Fibroblast of the aortic adventitia (primary cell): ENCODE data around the gene CYTH1. TPM values are rescaled to one million over a fixed set of nuclear protein-coding genes. Genes with fewer than 3 reads are reported as not detected.
A peak's percentile ranks its signal among the peaks of the same experiment; 100 is the strongest.

Experiments used
- DNase-seq: peaks from one replicate; pipeline ENCODE4 v3.0.0-alpha.2; 2010; ENCODE audit warnings: low read depth
- H3K4me3 ChIP-seq: 2 replicates; pipeline ENCODE4 v1.5.1; 2011; ENCODE audit warnings: low read depth, mild to moderate bottlenecking, control low read depth, low read length, moderate library complexity
- total RNA-seq: library from RNA; depleted of rRNA; stranded (reverse); fragments of >200 nt; gene quantifications from 2 replicates; pipeline ENCODE4 v1.2.3, GENCODE V29; 2012; ENCODE audit warnings: low replicate concordance
- TF ChIP-seq, protein P1 (sequence below): IDR thresholded peaks from 2 replicates; pipeline ENCODE4 v1.5.1; 2011; ENCODE audit warnings: mild to moderate bottlenecking, low read length, control low read depth, inconsistent platforms; ENCODE audit not compliant: insufficient read depth

CYTH1 gene
- total RNA-seq, 1 donor = 13.8 TPM

DNA sequence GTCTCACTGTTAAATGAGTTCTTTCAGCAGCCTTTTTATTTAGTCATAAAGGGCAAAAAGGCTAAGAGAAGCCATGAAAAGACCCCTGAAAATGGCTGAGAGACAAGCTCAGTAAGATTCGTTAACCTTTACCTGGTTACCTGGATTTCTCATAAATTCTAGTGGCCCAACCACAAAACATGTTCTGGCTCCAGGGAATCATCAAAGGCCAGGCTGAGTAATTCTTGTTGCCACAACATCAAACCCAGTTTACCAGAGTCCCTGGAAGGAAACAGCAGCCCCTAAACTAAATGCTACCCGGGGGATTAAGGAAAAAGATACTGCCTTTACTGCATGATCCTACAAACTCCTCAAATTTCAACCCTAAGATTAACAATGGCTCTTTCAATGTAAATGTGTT lies 15.8 kb downstream of the CYTH1 start:
- DNase-seq = no peak
- TF ChIP-seq, protein P1, sequence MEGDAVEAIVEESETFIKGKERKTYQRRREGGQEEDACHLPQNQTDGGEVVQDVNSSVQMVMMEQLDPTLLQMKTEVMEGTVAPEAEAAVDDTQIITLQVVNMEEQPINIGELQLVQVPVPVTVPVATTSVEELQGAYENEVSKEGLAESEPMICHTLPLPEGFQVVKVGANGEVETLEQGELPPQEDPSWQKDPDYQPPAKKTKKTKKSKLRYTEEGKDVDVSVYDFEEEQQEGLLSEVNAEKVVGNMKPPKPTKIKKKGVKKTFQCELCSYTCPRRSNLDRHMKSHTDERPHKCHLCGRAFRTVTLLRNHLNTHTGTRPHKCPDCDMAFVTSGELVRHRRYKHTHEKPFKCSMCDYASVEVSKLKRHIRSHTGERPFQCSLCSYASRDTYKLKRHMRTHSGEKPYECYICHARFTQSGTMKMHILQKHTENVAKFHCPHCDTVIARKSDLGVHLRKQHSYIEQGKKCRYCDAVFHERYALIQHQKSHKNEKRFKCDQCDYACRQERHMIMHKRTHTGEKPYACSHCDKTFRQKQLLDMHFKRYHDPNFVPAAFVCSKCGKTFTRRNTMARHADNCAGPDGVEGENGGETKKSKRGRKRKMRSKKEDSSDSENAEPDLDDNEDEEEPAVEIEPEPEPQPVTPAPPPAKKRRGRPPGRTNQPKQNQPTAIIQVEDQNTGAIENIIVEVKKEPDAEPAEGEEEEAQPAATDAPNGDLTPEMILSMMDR = no peak
- no peak overlapping the region for H3K4me3 ChIP-seq

DNA sequence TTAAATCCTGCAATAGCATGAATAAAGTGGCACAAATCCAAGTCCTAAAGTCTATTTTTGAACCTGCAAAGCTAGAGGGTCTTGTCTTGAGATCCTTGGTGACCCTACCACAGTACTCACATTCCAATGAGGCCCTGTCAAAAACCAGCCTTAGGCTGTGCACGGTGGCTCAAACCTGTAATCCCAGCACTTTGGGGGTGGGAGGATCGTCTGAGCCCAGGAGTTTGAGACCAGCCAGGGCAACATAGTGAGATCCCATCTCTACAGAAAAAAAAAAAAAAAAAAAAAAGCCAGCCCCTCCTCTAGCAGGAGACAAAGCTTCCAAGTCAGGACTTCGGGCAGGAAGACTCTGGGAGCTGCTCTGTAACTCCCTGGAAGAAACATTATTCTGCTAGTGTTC lies 16.3 kb downstream of the CYTH1 start:
- no peak for DNase-seq
- TF ChIP-seq, protein P1 = no peak
- H3K4me3 ChIP-seq = no peak overlapping the region

DNA sequence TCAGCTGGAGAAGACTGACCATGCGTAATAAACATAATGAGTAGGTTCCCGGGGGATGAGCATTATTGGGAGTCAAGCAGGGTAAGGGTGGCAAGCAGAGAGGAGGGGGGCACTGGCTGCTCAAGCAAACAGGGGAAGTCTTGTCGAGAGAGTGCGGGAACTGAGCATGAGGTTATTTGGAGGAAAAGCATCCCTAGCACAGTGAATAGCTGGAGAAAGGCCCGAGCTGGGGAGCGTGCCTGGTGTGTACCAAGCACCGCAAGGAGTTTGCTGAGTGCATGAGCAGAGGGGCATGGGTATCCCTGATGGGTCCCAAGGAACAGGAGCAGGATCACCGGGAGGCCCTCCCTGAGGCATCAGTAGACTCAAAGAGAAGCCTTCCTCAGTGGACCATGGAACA lies 17.2 kb downstream of the CYTH1 start:
- TF ChIP-seq, protein P1 = no peak
- H3K4me3 ChIP-seq = no peak overlapping the region
- DNase-seq = no peak

DNA sequence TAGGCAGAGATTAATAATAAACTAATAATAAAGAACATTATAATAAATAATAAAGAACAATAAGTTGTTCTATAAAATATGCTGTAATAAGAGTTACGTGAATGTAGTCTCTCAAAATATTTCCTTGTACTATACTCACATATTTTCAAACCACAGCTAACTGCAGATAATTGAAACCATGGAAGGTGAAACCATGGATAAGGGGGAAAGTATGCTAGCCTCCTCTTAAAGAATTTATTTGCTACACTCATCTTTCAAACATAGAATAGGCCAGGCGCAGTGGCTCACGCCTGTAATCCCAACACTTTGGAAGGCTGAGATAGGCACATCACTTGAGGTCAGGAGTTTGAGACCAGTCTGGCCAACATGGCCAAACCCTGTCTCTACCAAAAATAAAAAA lies 18.5 kb downstream of the CYTH1 start:
- no peak overlapping the region for H3K4me3 ChIP-seq
- TF ChIP-seq, protein P1 = no peak
- DNase-seq = peak; percentile 22

DNA sequence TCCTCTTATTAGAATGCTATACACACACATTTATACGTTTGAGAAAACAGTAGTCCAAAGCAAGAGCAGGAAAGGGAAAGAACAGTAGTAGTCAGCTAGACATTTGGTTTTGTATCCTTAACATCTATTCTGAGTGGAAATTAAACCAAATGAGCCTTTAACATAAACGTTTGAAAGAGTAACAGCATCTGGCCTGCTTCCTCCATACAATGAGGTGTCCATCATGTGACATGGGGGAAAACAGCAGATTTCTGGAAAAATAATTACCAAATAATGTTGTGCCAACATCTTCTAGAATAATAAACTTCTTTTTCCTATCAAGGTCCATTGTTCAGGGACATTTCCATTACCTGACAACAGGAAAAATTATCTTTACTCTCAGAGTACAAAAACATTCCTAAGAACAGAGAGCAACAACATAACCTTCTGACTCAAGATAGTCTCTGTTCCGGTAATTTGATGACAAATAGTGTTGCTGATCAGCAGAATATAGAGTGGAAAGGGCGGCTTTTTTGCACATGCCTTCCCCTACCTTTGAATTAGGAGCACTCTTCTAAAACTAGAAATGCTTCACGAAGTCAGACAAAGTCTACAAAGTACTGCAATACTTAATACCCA lies 20.2 kb downstream of the CYTH1 start:
- TF ChIP-seq, protein P1 = no peak
- DNase-seq = peak; percentile 22
- H3K4me3 ChIP-seq = no peak overlapping the region

DNA sequence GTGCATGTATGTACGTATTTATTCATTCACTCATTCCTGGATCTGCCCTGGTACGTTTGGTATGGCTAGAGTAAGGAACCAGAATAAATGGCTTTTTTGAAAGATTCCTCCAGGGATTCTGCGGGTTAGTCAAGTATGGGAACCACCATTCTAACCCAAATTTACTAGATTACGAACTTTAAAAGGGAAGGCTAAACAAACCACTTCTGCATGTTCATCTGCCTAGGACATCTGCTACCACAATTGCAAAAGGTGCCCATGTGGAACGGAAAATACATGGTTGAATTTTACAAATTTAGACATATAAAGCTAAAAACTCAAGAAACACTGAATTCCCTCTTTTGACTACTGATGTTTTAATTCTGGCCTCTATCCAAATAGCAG lies 22.1 kb downstream of the CYTH1 start:
- no peak for DNase-seq
- no peak overlapping the region for H3K4me3 ChIP-seq
- TF ChIP-seq, protein P1 = no peak
